ENCODE data around the gene KPNA6. TPM values are rescaled to one million over a fixed set of nuclear protein-coding genes. Genes with fewer than 3 reads are reported as not detected.

The KPNA6 gene
- total and polyA plus RNA-seq, 2 donors (not counting 3 experiments of a cell fraction or from before 2014, with no cell fraction given), result 22.1 to 85.6 TPM

GRCh38 chr1:32060914-32061313, 46.9 kb upstream of the KPNA6 start:
- Histone ChIP-seq H3K4me1 (ENCODE audit: control insufficient read depth, extremely low read depth, insufficient read depth, low read length) (peaks cover 12% of the 10 kb centered on the region), H4K20me1 (replicated peaks; ENCODE audit: control insufficient read depth, extremely low read depth, insufficient read depth, low read length) (peaks cover 3% of the 10 kb centered on the region), H3K4me2 (ENCODE audit: insufficient read depth, low read length) (no peak overlapping the region), H3K27me3 (ENCODE audit: control insufficient read depth in 2 of 2, insufficient read depth in 2 of 2, low read length in 2 of 2) (no peaks in the 10 kb centered on the region), H3K79me2 (ENCODE audit: control insufficient read depth, insufficient read depth, low read length) (peaks cover 2% of the 10 kb centered on the region), H3K4me3 (replicated peaks in 1 of 3; ENCODE audit: insufficient read depth in 1 of 3, low read depth in 1 of 3, low read length in 3 of 3) (no peak overlapping the region), H3K9me1 (replicated peaks; ENCODE audit: control insufficient read depth, extremely low read depth, insufficient read depth, low read length) (no peaks in the 10 kb centered on the region), H3K27ac (ENCODE audit: insufficient read depth, low read depth, low read length) (no peak overlapping the region), H3K9me3 (replicated peaks; ENCODE audit: control insufficient read depth, insufficient read depth, low read length) (no peaks in the 10 kb centered on the region), H3K9ac (replicated peaks; ENCODE audit: extremely low read depth, insufficient read depth, low read length) (no peak overlapping the region), H2AFZ (ENCODE audit: low read depth, low read length) (no peak overlapping the region), H3K36me3 (ENCODE audit: control insufficient read depth in 2 of 2, extremely low read depth in 1 of 2, insufficient read depth in 2 of 2, low read length in 2 of 2) (peaks cover 26 to 33% of the 10 kb centered on the region in 2 experiments)
- BruUV-seq (replicated peaks), result no TSS peak
- no peak for TF ChIP-seq GATA2 (IDR thresholded peaks at IDR 0.05; ENCODE audit: insufficient read depth, insufficient read length, low read depth, low read length)
- no peak for TF ChIP-seq FOS (IDR thresholded peaks at IDR 0.05; ENCODE audit: borderline replicate concordance, insufficient read depth, low read length)
- no peak for TF ChIP-seq CTCF (IDR thresholded peaks at IDR 0.05; ENCODE audit: extremely low read depth in 1 of 2, insufficient read depth in 1 of 2, low read depth in 1 of 2, low read length in 2 of 2)
- TF ChIP-seq EZH2 (IDR thresholded peaks at IDR 0.05; ENCODE audit: borderline replicate concordance, low read depth, low read length, severe bottlenecking), result no peak
- TF ChIP-seq JUN (IDR thresholded peaks at IDR 0.05; ENCODE audit: borderline replicate concordance, insufficient read depth, insufficient read length, low read depth), result no peak
- TF ChIP-seq POLR2AphosphoS5 (IDR thresholded peaks at IDR 0.05; ENCODE audit: insufficient read depth, low read depth, low read length), result no peak
- TF ChIP-seq MYC (IDR thresholded peaks at IDR 0.05; ENCODE audit: low read depth, low read length), result no peak
- POLR2A ChIA-PET, result interaction anchor here (1.2 kb wide), 1 partner anchor 12 kb away, joined by 8 read pairs; the partner anchor contains the start of gene TMEM39B
- intact Hi-C loops (cut with micrococcal nuclease), result loop anchor here (5.0 kb wide), 3 partner anchors 34 to 479 kb away; no protein-coding TSS in a partner anchor
- CTCF ChIA-PET, result interaction anchor here (1.2 to 3.0 kb wide), 5 partner anchors 7 to 90 kb away, joined by 3 to 33 read pairs (median 5); partner anchors contain the start of gene TMEM39B
- dilution Hi-C loops (cut with MboI; ENCODE audit: extremely low pct_ligation_motif_present, low sequenced_read_pairs), result no loop called here
- DNase-seq (ENCODE audit: low read depth, low spot score), result peak; percentile 11
- FAIRE-seq, result no peak

Data from endothelial cell of umbilical vein (primary cell).